ENCODE results near the gene MINPP1.
"Not testable (repeated sequence)": the region's sequence is repeated elsewhere in the genome, so short reads cannot be mapped to it uniquely, and the experiment has no call there.

- TF ChIP-seq GATA2 (CRISPR knock-in tag; IDR thresholded peaks at IDR 0.05); EP300 (IDR thresholded peaks at IDR 0.05; ENCODE audit: borderline replicate concordance in 1 of 2, low read depth in 1 of 2, low read length in 1 of 2); CTCF (IDR thresholded peaks at IDR 0.05); FOXJ3 (CRISPR knock-in tag; IDR thresholded peaks at IDR 0.05); TAF1 (IDR thresholded peaks at IDR 0.05; ENCODE audit: borderline replicate concordance, low read depth, low read length); POLR2AphosphoS5 (IDR thresholded peaks at IDR 0.05; ENCODE audit: low read depth, low read length): not testable (repeated sequence)
Observed at GRCh38 chr10:87461751-87462150, 42.9 kb upstream of the MINPP1 start.

All from SK-N-SH (cell line).